HG03457 (cell line): Measurements from ENCODE around the gene SLC38A10.
"Not testable (repeated sequence)": the region's sequence is repeated elsewhere in the genome, so short reads cannot be mapped to it uniquely, and the experiment has no call there.

Experiments used
- ATAC-seq: cut with Tn5 transposase; IDR thresholded peaks from one replicate; pipeline ENCODE4 v1.9.1; 2021; ENCODE audit warnings: moderate number of reproducible peaks; ENCODE audit not compliant: unreplicated experiment

The SLC38A10 gene

GRCh38 chr17:81313776-81314397, 18.8 kb upstream of the SLC38A10 start:
- ATAC-seq = no peak

- no peak for ATAC-seq
These were observed 17.7 kb upstream of the SLC38A10 start for GRCh38 chr17:81312624-81313325.

- ATAC-seq = no peak
These were observed 16.8 kb upstream of the SLC38A10 start for GRCh38 chr17:81311946-81312345.

GRCh38 chr17:81310949-81311550, 15.9 kb upstream of the SLC38A10 start:
- ATAC-seq = no peak

GRCh38 chr17:81309859-81310839, 15.0 kb upstream of the SLC38A10 start:
- ATAC-seq = no peak

DNA sequence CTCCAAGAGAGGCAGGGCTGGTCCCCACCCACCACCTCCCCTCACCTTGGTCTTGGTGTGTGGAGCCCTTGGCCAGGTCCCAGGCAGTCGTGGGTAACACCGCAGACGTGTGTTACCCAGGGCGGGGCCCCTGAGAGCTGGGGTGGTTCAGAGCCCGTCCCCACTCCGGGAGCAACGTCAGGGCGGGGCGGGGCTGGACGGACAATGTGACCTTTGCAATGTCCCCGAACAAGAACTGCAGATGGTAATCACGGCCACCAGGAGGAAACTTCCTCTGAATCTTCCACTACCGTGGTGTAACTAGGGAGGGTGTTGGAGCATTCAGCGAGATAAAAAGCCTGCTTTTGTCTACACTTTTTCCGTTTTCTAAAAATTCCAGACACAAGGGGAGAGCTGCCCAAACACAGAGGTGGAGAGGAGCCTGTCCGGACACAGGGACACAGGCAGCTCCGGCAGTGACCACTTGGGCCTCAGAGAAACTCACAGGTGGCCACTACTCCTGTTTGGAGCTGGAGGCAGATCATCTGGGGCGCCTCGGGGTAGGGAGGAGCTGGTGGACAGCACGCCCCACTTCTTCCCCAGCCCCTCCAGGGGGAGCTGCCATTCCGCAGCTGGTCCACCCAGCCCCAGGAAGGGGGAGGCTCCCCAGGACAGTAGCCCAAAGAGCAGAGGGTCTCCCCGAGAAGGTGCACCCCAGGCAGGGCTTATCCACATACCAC, 14.2 kb upstream of the SLC38A10 start:
- no peak for ATAC-seq

GRCh38 chr17:81308784-81309139, 13.7 kb upstream of the SLC38A10 start:
- ATAC-seq = not testable (repeated sequence)

- ATAC-seq = no peak
These were observed 12.8 kb upstream of the SLC38A10 start for GRCh38 chr17:81307636-81308560.

- no peak for ATAC-seq
These were observed 11.9 kb upstream of the SLC38A10 start for GRCh38 chr17:81306898-81307510.

DNA sequence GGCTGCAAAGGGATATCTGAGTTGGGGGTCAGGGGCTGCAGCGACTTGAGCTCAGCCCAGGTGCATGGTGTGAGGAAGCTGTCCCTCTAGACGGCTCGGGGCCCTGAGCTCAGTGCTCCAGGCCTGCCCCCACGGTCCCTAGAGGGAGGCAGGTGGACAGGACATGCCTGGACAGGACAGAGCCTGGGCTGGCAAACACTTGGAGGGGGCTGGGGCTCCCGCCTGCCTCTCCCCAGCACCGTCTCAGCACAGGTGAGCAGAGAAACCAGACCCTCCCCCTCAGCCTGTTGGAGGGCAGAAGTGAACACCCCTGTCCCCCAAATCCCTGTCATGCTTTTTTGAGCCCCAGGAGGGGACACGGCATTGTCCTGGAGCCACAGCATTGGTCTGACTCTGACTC, 11.4 kb upstream of the SLC38A10 start:
- ATAC-seq = no peak

DNA sequence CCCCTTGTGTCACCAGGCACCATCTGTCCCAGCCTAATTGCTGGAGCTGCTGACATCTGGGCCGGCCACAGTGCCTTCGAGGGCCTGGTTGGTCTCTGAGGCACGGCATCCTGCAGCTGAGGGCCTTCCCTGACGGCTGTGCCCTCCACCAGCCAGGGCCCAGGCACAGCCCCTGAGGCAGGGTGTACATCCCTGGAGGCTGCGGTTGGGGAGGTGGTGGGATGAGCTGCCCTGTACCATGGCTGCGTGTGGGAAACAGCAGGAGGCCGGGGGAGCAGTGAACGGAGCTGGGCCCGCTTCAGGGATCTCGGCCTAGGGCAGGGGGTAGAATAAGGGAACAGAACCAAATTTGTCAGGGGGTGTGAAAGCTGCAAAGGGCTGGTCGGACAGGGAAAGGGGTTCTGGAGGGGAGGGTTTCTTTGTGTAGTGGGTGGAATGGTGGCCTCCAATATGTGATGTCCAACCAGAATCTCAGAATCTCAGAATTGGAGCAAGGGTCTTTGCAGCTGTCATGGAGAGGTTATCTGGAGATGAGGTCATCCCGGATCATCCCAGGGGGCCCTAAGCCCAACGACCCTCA, 10.0 kb upstream of the SLC38A10 start:
- no peak for ATAC-seq

DNA sequence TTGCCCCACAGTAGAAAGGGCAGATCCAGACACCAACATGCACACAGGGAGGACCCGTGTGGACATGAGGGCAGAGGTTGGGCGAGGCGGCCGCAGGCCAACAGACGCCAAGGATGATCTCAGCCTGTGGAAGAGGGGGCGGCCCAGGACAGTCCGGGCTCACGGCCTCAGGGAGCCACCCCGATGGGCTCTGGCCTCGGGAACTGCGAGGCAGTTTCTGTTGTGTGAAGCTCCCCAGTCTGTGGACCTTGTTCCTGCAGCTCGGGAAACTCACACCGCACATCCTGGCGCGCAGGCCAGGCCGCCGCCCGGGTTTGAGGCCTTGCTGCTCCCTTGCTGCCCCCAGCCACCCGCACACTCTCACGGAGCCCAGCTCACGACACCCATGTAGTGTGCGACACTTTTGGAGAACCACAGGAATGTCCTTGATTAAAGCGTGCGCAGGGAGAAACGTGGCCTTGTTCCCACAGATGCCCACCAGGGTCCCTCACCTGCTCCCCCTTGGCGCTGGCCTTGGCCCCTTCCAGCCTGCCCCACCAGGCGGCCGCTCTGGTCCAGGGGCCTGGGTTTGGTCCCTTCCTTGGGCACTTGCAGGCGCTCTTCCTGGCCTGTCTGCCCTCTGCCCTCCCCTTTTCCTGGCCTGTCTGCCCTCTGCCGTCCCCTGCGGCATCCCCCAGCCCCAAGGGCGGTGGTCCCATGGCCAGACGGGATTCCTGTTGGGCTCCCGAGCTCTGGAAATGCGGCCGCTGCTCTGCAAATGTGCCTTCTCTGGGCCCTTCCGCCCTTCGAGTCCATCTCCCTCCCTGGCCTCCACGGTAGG, 9.3 kb upstream of the SLC38A10 start:
- ATAC-seq = no peak

- ATAC-seq = no peak
These were observed 8.3 kb upstream of the SLC38A10 start for GRCh38 chr17:81303385-81303784.

DNA sequence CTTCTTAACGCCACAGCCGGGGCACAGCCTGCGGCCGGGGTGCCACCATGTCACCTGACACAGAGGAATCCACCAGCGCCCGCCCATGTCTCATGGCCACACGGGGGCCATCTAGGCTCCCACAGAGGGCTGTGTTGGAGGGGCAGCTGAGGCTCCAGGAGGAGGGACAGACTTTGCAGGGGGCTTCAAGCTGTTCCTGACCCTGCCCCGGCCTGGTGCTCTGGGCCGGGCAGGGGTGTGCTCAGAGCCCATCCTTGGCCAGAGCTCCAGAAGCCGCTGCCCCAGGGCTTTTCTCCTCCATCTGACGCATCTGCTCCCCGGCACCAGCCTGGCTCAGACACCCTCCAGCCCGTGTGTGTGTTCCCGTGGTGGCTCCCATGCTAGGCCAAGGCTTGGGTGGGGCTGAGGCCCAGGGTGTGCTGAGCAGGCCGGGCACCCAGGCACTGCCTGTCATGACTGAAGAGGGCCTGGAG, 7.8 kb upstream of the SLC38A10 start:
- ATAC-seq = no peak

- no peak for ATAC-seq
These were observed 7.2 kb upstream of the SLC38A10 start for GRCh38 chr17:81302324-81302723.

DNA sequence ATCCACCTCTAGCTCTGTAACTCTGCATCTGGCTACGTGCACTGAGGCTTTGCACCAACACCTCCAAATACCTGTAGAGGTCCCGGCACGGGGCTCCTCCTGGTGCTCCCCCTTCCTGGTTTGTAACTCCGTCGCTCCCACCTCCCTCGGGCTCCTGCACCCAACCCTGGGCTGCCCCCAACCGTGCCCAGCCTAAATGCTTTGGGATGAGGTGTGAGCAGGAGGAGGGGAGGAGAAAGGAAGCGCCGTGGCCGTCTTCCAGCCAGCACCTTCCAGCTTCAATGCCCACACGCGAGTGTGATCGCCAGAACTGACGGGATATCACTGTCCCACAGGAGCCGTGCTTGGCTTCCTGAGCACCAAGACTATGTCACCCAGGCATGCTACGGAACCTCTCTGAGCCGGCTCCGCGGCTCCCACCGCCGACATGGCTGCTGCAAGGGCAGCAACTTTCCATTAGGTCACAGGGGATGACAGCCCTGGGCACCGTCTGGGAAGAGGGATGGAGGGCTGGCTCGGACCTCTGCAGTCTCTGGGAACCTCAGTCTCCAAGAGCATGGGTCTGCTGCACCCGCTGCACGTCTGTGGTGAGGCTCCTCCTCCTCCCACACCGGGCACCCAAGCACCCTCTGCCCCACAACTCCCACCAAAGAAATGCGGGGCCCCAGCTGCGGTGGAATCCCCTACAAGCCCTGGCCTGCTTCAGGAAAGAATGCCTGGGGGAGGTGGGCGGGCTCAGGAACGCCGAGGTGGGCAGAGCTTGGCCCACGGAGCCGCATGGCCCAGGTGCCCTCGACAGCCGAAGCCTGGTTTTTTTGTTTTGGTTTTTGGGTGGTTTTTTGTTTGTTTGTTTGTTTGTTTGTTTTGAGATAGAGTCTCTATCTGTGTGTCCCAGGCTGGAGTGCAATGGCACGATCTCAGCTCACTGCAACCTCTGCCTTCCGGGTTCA, 6.4 kb upstream of the SLC38A10 start:
- ATAC-seq = no peak
